Suprapubic skin (tissue), 3 donors: Measurements from ENCODE around the gene TSC22D1.

Experiments used
- CTCF ChIP-seq, 2 donors: fragments of 200-600 bp in 1 of 2; fragments of 450-650 bp in 1 of 2; sonication (generic) in 1 of 2; IDR thresholded peaks; one replicate each; pipeline ENCODE4 v1.5.1; 2016 to 2019; ENCODE audit warnings: antibody characterized with exemption in 2 of 2, mild to moderate bottlenecking in 1 of 2, moderate library complexity in 1 of 2
- POLR2A ChIP-seq, 2 donors: fragments of 450-650 bp; IDR thresholded peaks; one replicate each; pipeline ENCODE4 v1.6.1; 2017; ENCODE audit warnings: antibody characterized with exemption in 2 of 2, mild to moderate bottlenecking in 2 of 2, moderate library complexity in 2 of 2

DNA sequence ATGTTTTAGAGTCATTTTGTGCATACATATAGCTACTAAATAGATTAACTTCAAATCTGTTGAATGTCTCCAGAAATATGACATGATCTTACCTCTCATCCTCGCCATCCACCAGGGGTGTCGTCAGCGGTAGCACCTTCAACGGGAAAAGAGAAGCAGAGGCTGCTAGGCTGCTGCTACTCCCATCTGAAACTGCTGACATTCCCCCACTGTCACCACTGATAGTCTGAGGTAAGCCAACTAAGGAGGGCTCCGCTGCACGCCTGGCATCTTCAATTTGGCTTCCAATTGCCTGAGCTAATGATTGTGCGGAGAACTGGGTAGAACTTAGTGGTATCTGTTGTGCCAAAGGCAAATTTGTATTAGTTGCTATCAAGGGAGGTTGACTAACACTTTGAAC is 3.1 kb downstream of the TSC22D1 start:
- no peak for TF ChIP-seq CTCF (IDR thresholded peaks at IDR 0.05)
- no peak for TF ChIP-seq POLR2A (IDR thresholded peaks at IDR 0.05)
